NCI-H146 (cell line): ENCODE results near the gene UACA.
A peak's percentile ranks its signal among the peaks of the same experiment; 100 is the strongest.
"Not testable (repeated sequence)": the region's sequence is repeated elsewhere in the genome, so short reads cannot be mapped to it uniquely, and the experiment has no call there.

Source experiments
- DNase-seq: peaks from one replicate; lab custom pipeline; 2025; lab: John Stamatoyannopoulos, UW

The UACA gene

DNA sequence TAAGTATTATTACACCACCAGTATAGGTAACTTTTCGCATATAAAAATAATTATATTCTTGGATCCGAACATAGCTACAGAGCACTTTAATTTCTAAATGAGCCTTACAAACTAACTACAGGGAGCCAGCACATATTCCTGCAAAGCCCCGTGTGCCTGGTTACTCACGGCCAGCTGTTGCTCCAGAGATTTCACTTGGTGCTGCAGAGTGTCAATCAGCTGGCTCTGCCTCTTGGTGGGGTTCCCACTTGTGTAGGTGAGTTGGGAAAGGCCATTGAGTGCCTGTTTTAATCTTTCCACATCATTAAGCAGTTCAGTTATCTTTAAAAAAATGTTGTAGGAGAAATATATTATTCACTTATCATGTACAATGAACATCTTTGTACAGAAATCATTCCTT, 98.9 kb downstream of the UACA start:
- DNase-seq, result no peak

DNA sequence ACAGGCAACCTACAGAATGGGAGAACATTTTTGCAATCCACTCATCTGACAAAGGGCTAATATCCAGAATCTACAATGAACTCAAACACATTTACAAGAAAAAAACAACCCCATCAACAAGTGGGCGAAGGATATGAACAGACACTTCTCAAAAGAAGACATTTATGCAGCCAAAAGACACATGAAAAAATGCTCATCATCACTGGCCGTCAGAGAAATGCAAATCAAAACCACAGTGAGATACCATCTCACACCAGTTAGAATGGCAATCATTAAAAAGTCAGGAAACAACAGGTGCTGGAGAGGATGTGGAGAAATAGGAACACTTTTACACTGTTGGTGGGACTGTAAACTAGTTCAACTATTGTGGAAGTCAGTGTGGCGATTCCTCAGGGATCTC, 100.3 kb downstream of the UACA start:
- not testable (repeated sequence) for DNase-seq

DNA sequence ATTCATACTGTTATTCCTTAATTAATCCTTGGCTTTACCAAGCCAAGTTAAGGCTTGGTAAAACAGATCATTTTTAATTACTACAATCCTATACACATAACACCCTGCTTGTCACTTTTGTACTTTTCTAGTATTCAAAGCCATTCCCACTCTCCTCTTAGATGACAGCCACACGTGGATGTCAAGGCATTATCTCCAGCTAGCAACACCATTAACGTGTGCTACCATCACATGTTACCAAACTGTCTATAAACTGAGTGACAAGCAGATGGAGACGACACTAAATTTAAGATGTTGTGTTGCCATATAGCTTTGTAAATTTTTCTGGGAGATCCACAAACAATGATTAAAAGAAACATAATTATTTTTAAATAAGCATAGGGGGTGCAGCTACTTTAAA, 103.7 kb downstream of the UACA start:
- DNase-seq, result no peak

DNA sequence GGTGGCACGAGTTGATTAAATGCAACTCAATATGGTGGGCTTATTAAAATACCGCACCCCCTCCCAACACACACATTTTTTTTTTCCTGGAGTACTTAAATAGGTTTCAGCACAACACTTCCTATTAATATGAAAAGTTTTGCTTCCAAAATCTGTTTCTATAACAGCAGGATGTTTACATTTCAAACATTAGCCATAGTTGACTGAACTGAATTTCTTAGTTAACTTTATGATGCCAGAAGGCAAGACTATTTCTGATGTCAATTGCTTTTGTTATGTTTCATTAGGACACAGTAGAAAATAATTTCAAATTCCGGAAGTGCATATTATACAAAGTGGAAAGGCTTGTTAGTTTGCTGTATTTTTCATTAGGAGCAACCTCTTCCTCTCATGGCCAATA, 104.7 kb downstream of the UACA start:
- no peak for DNase-seq

DNA sequence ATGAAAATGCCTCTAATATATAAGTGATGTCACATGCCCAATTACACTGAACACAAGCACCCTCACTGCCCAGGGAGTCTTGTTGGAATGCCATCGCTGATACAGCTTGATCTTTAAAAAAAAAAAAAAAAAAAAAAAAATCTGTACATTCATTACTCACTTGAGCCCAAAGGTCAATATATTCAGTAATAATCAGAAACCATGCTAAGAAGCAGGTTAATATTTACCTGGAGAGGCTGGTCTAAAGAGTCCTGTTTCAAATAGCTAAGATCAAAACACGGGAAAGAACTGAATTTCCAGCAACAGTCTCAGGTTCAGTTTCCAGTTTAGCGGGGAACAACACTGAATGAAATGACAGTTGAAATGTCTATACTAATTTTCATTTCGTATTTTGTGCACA, 109.9 kb downstream of the UACA start:
- no peak for DNase-seq

DNA sequence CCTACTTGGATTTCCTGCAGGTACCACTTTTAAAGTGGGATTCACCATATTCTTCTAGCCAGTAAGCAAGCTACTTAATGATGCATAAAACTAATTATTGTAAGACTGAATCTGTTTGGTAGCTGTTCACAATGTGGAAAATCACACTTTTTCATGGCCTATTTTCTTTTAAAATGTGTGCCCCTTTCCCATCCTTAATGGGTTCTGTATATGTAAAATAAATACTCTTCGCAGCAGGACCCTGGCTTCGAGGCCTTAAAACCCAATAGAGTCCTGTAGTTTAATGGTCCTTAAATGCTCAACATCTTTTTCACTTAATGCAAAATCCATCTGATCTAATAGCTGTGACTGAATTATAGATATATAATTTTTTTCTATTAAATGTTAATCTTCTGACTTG, 111.0 kb downstream of the UACA start:
- no peak for DNase-seq

DNA sequence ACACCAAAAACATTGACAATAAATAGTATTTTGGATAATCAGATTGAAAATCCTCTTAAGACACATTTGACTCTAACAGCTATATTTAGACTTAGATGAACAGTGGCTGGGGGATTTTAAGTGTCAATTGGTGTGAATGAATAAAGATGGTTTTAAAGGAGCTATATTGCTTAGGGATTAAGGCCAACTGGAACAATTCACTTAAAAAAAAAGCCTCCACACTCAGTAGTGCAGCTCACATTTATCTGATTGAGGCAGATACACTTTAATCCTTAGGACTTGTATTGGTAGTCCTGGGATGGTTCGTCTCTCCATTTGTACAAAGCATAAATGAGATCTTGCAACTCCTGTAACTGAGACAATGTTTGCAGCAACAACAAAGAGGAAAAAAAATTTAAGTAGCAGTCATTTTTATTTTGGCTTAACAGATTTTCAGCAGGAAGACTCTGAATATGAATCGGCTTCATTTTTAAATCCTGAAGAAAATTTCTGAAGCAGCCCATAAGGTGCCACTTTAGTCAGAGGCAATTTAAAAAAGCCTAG, 112.0 kb downstream of the UACA start:
- no peak for DNase-seq

DNA sequence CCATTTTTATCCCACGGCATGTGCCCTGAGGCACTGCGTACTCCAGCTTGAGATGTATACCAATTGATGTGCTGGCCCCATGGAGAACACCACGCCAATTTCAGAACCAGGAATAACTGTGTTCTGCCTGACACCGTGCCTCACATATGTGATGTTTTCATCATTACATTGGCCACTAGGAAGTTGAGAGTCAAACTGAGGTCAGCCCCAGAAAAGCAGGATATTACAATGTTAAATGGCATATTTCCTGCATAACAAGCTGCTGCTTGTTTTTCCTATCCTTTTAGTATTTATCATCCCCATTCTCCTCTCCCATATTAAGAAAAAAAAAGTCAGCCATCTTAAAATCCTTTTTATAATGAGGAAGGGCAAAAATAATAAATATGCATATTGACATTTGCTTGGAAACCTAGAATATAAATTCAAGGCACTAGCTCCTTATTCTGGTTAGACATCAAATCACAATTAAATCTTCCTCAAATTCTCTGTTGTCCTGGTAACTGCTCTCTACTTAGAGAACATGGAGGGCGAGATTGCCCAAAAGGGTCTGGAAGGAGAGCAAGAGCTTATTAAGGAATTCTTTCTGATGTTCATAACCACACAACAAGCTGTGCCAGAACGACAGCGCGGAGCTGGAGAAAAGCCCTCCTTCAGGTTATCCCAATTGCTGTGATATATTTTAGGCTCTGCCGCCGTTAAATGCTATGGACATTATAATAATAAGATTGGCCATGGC, 112.6 kb downstream of the UACA start:
- no peak for DNase-seq

DNA sequence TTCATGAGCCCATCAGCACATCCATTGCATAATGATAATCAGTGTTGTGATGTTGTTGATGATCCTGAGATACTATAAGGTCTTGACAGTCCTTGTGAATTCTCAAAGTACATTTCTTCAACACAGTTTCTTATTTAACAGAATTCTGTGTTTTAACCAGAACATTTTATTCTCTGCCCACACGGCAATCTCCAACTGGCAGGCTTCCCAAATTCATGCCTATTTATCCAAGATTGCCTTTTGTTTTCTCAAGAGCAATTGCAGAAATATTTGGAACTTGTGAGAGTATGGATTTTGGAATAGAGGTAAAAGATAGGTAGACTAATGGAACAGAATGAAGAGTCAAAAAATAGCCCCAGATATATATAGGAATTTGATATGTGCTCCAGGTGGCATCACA, 116.0 kb downstream of the UACA start:
- no peak for DNase-seq

DNA sequence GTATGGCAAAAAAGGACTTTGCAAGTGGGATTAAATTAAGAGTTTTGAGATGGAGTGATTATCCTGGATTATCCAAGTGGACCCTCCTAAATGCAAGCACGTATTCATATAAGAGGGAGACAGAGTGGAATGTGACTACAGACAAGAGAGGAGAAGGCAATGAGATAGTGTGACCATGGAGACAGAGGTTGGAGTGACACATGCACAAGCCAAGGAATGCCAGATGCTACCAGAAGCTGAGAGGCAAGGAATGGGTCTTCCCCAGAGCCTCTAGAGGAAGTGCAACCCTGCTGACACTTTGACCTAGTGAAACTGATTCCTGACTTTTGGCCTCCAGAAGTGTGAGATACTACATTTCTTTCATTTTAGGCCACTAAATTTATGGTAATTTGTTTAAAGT, 117.2 kb downstream of the UACA start:
- DNase-seq, result no peak

DNA sequence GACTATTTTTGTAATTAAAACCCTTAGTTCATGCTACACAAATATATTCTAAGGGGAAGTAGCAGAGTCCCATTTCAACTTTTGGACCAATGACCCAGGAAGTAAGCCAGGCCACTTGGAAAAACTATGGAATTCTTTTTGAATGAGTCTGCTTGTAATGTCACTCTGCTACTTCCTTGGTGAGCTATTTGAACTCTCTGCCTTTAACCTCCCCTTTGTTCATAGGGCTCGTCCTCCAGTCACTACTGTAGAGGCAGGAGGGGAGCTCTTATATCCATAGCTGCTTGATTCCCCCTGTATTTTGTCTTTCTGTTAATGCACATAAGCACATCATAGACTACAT, 119.6 kb downstream of the UACA start:
- DNase-seq, result no peak

DNA sequence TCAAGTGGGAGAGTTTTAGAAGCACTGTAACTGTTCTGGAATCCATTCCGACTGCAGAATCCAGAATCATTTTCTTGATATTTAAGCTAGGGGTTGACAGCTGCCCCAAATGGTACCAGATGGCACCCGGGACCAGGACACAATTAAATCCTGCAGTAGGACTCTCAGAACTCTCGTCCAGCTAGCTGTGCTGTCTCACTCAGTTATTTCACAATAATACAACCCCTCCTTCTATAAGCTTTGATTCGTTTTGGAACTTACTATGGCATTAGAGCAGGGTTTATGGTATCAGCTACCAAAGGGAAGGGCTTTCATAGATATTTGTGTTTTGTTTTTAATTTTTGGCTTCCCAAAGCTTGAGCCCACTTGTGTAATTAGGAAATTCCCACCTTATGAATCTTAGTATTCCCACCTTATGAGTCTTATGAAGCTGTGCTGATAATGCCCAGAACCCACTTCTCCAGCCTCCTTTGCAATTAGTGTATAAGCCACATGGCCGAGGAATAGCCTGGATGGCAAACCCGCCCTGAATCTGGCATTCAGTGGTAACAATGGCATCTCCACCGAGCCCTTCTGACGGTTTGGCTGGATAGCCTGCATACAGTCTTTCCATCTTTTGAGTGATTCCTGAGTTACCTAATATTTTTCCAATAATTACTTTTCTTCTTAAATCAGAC, 120.1 kb downstream of the UACA start:
- DNase-seq, result no peak

DNA sequence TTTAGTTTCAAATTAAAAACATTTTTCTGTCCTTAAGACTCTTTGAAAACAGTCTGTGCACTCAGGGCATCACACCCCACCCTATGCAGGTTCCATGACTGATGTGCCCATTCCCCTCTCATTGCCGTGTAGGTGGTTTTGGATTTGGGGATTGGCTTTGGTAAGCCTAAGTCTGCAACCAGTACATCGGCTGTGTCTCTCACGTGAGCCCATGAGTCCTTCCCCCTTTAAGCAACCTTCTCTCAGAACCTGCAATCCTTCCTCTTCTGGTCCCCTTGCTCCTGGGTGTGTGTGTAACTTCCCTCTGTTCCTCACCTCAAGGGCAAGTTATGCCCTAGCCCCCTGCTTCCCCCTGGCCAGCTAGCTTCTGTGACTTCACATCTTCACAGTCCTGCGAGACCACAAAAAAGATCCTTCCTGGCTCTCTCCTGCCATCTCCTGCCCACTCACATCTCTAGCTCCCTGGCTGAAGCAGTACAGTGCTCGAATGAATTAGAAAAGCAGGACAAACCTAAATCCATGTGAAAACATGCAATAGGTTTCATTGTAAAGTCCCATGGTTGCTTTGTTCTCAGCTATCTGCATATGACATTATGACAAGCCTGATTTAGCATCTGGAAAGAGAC, 126.7 kb downstream of the UACA start:
- no peak for DNase-seq

DNA sequence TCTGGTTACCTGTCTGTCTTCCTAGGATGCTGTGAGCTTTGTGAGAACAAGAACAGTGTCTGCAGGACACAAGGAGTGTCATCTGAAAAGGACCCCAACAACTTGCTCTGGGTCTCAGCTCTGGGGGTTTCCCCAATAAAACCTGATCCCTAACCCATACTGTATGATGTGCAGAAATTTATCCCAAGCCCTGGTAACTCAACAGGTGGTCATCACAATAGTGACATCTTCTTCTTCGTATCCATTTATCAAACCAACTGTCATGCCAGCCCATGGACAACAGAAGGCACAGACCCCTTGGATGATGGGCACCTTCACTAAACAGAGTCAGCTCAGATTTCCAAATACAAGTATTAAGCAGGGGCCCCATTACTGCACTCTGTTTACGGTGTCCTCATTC, 127.5 kb downstream of the UACA start:
- no peak for DNase-seq

DNA sequence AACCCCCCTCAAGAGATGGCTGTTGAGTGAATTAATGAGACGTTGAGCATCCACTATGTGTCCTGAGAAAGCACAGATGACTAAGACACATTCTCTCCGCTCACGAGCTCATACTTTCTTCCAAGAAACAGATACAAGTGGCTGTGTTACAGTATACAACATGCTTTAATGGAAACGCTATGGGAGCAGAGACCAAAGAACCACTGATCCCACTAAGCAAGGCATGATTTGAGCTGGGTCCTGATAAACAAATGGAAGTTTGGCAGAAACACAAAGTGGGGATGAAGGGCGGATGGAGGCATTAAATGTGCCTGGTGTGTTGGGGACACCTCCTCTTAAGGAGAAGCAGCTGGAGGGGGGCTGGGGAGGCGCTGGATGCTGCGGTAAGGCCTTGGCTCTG, 129.4 kb downstream of the UACA start:
- no peak for DNase-seq

DNA sequence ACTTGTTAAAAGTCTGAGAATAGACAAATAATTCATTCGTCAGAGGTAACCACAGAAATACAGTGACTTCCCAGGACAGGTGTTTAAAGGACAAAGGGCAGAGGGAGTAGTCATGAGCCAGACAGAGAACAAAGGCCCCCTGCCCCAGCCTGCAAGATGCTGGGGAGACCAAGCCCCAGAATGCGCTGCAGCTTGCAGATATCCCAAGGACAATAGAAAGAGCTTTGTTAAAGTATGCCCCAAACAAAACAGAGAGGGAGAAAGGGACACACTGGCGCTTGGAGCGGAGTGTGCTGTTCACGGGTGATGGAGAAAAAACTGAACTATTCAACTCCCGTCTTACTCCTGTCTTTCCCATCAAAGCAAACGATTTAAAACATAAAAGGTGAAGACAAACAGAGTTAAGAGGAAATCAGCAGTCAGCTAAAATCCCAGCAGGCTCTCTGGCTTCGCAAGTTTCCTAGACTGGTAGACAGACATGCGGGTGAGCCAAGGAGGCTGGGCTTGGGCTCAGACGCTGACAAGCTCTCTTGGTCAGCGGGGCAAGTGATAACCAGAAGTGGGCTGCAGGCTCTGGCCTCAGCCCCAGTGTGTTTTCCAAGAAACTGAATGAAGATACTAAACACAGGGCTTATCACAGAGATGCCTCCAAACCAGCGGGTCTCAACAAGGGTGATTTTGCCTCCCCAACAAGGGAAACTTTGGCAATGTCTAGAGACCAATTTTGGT, 130.1 kb downstream of the UACA start:
- DNase-seq, result peak; percentile 61

DNA sequence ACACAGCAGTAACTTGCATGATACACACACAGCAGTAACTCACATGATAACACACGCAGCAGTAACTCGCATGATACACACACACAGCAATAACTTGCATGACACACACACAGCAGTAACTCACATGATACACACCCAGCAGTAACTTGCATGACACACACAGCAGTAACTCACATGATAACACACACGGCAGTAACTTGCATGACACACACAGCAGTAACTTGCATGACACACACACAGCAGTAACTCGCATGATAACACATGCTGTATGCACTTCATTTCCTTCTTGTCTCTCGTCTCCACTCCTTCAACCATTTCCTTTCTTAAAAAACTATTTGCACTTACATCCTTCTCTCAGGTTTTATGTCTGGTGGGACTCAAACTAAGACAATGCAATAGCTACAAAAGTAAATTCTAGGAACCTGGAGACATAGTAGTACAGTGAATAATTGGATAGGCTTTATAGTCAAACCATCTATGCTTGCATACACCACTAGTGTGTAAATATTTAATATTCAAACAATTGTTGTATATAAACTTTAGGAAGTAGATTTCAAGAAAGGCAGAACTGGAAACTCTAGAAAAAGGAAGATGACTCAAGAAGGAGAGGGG, 130.8 kb downstream of the UACA start:
- no peak for DNase-seq

DNA sequence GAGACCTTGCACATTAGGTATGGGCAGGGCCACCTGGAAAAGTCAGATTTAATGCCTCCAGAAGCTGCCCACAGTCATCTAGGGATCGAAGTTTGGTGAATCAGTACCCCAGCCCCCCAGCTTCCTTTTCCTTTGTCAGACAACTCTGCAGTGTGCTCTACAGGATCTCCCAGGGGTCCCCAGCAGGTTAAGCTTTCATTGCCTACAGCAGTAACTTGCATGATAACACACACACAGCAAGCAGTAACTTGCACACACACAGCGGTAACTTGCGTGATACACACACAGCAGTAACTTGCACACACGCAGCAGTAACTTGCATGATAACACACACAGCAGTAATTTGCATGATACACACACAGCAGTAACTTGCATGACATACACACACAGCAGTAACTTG, 131.3 kb downstream of the UACA start:
- no peak for DNase-seq

DNA sequence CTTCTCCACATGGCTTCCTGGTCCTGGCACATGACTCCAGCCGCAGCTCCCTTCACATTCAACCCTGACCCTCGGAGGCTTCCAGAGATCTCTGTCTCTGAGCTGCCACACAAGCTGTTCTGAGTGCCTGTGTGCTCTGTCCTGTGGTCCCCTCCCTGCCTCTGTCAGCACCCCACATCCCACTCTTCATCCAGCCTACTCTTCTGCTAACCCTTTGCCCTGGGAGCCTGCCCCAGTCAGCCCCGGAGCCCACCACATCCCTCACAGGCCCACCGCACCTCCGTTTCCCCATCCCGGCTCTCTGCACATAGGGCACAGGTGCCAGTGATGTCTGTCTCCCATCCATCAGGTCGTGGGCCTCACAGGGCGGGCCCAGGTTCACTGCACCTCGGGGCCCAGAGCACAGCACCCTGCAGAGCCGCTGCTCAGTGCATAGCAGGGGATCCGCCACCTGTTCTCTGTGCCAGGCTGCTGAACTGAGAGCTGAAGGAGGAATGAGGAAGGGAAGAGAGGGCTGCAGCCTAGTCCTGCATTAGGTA, 133.6 kb downstream of the UACA start:
- peak; percentile 30 for DNase-seq

DNA sequence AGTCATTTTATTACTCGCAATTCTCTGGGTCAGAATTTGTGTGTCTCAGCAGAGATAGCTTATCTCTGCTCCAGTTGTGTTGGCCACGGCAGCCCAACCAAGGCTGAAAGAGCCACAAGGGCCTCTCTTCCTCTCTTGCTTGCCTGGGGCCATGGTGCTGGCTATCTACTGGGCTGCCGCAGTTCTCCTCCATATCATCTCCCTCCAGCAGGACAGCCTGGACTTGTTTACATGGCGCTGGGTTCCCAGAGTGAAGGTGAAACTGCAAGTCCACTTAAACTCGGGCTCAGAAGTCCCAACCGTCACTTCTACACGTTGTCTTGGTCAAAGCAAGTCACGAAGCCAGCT, 134.8 kb downstream of the UACA start:
- no peak for DNase-seq

DNA sequence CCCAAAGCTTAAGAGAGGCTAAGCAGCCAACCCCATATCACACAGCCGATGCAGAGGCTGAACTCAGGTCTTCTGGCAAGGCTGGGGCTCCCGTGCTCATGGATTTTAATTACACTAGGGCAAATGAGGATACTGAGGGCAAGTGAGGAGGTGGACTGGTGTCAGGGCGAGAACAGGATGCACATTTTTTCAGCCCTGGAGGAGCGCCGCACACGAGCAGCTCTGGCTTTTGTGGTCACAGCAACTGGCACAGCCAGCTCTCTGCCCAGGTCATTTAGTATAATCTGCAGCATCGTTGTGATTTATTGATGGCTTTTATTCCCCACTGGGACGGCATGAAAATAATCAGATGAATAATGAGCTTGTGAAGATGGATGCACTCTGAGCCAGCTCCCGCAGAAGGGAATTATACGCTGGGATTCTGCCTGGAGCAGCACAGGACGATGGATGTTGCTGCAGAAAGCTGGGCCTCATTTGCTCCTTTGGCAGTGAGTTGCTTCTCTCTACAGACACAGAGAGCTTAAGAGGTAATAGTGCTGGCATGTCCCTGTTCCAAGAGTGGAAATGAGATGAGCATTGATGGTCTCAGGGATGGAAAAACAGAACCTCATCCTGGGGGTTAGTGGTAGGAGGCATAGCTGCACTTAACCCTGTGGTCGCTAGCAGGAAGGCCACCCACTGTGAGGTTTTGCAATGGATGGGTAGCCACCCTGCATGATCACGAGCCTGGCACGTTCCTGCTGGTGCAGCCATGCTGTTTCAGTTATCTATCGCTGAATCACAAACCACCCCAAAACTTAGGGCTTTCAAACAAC, 135.4 kb downstream of the UACA start:
- DNase-seq, result no peak
